GM11168 (cell line): Measurements from ENCODE around the gene CHMP1B.
"Not testable (repeated sequence)": the region's sequence is repeated elsewhere in the genome, so short reads cannot be mapped to it uniquely, and the experiment has no call there.

Source experiments
- in situ Hi-C: fragments of 300-500 bp; cut with MboI; formaldehyde crosslinking; loops from one replicate; pipeline ENCODE4 v1.12.0; 2022; ENCODE audit warnings: low sequenced_read_pairs; ENCODE audit not compliant: unreplicated experiment

CHMP1B gene

GRCh38 chr18:11892438-11892837 lies 41.2 kb downstream of the CHMP1B start:
- in situ Hi-C loops = not testable (repeated sequence)

- in situ Hi-C loops = no loop called here
These were observed 46.6 kb downstream of the CHMP1B start for GRCh38 chr18:11897781-11898180.

- in situ Hi-C loops = no loop called here
These were observed 47.9 kb downstream of the CHMP1B start for GRCh38 chr18:11899063-11899462.

GRCh38 chr18:11901826-11902438 lies 50.7 kb downstream of the CHMP1B start:
- in situ Hi-C loops = no loop called here

GRCh38 chr18:11902522-11903292 lies 51.5 kb downstream of the CHMP1B start:
- in situ Hi-C loops = no loop called here
